Measurements from ENCODE around the gene SNX32. TPM values are rescaled to one million over a fixed set of nuclear protein-coding genes. Genes with fewer than 3 reads are reported as not detected.

The SNX32 gene
- total RNA-seq (ENCODE audit: low replicate concordance) = 1.1 and 4.3 TPM in 2 replicates

GRCh38 chr11:65833297-65834030 is at the start of gene SNX32:
SNX32 (plus strand) TSS chr11:65833963; CDS start chr11:65834066, 103 bp downstream.

GRCh38 chr11:65786786-65787636 is 46.8 kb upstream of the SNX32 start, which contains the start of gene OVOL1:
OVOL1 (plus strand) TSS chr11:65787063; CDS start chr11:65787374, 311 bp downstream.

GRCh38 chr11:65857853-65858680 is 24.3 kb downstream of the SNX32 start, which contains the start of gene CFL1:
CFL1 (minus strand) TSS chr11:65858180; CDS start chr11:65858099, 81 bp downstream.

GRCh38 chr11:65860278-65861164 is 26.8 kb downstream of the SNX32 start, which contains the start of gene MUS81:
MUS81 (plus strand) TSS chr11:65860433; CDS start chr11:65860754, 321 bp downstream.

GRCh38 chr11:65872586-65873317 is 39.0 kb downstream of the SNX32 start, which contains the start of gene EFEMP2:
EFEMP2 (minus strand) TSS chr11:65872800; CDS start chr11:65872354, 446 bp downstream.

GRCh38 chr11:65879617-65880016 is 45.9 kb downstream of the SNX32 start, which contains the start of gene CTSW:
CTSW (plus strand) TSS chr11:65879837; CDS start chr11:65879855, 18 bp downstream.

GRCh38 chr11:65888163-65888814 is 54.5 kb downstream of the SNX32 start, which contains the start of gene FIBP:
FIBP (minus strand) TSS chr11:65888471; CDS start chr11:65888418, 53 bp downstream.

GRCh38 chr11:65890324-65891218 is 56.8 kb downstream of the SNX32 start, which contains the start of gene CCDC85B:
CCDC85B (plus strand) TSS chr11:65890673; CDS start chr11:65890784, 111 bp downstream.

GRCh38 chr11:65900125-65900898 is 66.5 kb downstream of the SNX32 start, which contains the start of gene FOSL1:
FOSL1 (minus strand) TSS chr11:65900388; CDS start chr11:65900339, 49 bp downstream.

Other genes with a start within 250 kb of the SNX32 start
- 0.23 TPM in 1 of 2 replicates, not detected in the other for gene KCNK7, start 238.2 kb upstream of the SNX32 start, total RNA-seq (ENCODE audit: low replicate concordance)
- 19.1 and 20.2 TPM in 2 replicates for gene MAP3K11, start 219.7 kb upstream of the SNX32 start, total RNA-seq (ENCODE audit: low replicate concordance)
- 10.4 and 10.5 TPM in 2 replicates for gene PCNX3, start 218.2 kb upstream of the SNX32 start, total RNA-seq (ENCODE audit: low replicate concordance)
- gene SIPA1, start 195.9 kb upstream of the SNX32 start, total RNA-seq (ENCODE audit: low replicate concordance) = 10.2 and 14.0 TPM in 2 replicates
- 12.9 and 17.1 TPM in 2 replicates for gene RELA, start 171.0 kb upstream of the SNX32 start, total RNA-seq (ENCODE audit: low replicate concordance)
- gene KAT5, start 121.7 kb upstream of the SNX32 start, total RNA-seq (ENCODE audit: low replicate concordance) = 42.8 and 57.1 TPM in 2 replicates
- 37.2 and 40.5 TPM in 2 replicates for gene RNASEH2C, start 113.2 kb upstream of the SNX32 start, total RNA-seq (ENCODE audit: low replicate concordance)
- gene AP5B1, start 53.0 kb upstream of the SNX32 start, total RNA-seq (ENCODE audit: low replicate concordance) = 1.9 and 4.4 TPM in 2 replicates
- gene OVOL1, start 46.9 kb upstream of the SNX32 start, total RNA-seq (ENCODE audit: low replicate concordance) = not detected in 2 replicates
- gene CFL1, start 24.2 kb downstream of the SNX32 start, total RNA-seq (ENCODE audit: low replicate concordance) = 1,218 and 1,682 TPM in 2 replicates
- 24.6 and 40.7 TPM in 2 replicates for gene MUS81, start 26.5 kb downstream of the SNX32 start, total RNA-seq (ENCODE audit: low replicate concordance)
- gene EFEMP2, start 38.8 kb downstream of the SNX32 start, total RNA-seq (ENCODE audit: low replicate concordance) = 81.4 and 103 TPM in 2 replicates
- gene CTSW, start 45.9 kb downstream of the SNX32 start, total RNA-seq (ENCODE audit: low replicate concordance) = not detected in 2 replicates
- gene FIBP, start 54.5 kb downstream of the SNX32 start, total RNA-seq (ENCODE audit: low replicate concordance) = 206 and 226 TPM in 2 replicates
- gene CCDC85B, start 56.7 kb downstream of the SNX32 start, total RNA-seq (ENCODE audit: low replicate concordance) = 28.1 and 51.0 TPM in 2 replicates
- gene FOSL1, start 66.4 kb downstream of the SNX32 start, total RNA-seq (ENCODE audit: low replicate concordance) = 0.94 and 5.3 TPM in 2 replicates
- gene C11orf68, start 85.1 kb downstream of the SNX32 start, total RNA-seq (ENCODE audit: low replicate concordance) = 14.7 and 15.8 TPM in 2 replicates
- gene DRAP1, start 85.5 kb downstream of the SNX32 start, total RNA-seq (ENCODE audit: low replicate concordance) = 156 and 329 TPM in 2 replicates
- gene TSGA10IP, start 111.5 kb downstream of the SNX32 start, total RNA-seq (ENCODE audit: low replicate concordance) = not detected in 2 replicates
- gene SART1, start 127.8 kb downstream of the SNX32 start, total RNA-seq (ENCODE audit: low replicate concordance) = 59.2 and 75.6 TPM in 2 replicates
- 30.3 and 32.8 TPM in 2 replicates for gene EIF1AD, start 168.2 kb downstream of the SNX32 start, total RNA-seq (ENCODE audit: low replicate concordance)
- gene BANF1, start 168.5 kb downstream of the SNX32 start, total RNA-seq (ENCODE audit: low replicate concordance) = 9.2 and 26.8 TPM in 2 replicates
- gene CST6, start 178.0 kb downstream of the SNX32 start, total RNA-seq (ENCODE audit: low replicate concordance) = 2.3 and 2.8 TPM in 2 replicates
- 0.68 TPM in 1 of 2 replicates, not detected in the other for gene CATSPER1, start 192.5 kb downstream of the SNX32 start, total RNA-seq (ENCODE audit: low replicate concordance)
- gene GAL3ST3, start 215.2 kb downstream of the SNX32 start, total RNA-seq (ENCODE audit: low replicate concordance) = 0.38 TPM in 1 of 2 replicates, not detected in the other
- gene SF3B2, start 218.4 kb downstream of the SNX32 start, total RNA-seq (ENCODE audit: low replicate concordance) = 71.4 and 114 TPM in 2 replicates
- gene PACS1, start 236.3 kb downstream of the SNX32 start, total RNA-seq (ENCODE audit: low replicate concordance) = 53.6 and 59.8 TPM in 2 replicates

Measured in smooth muscle cell of the coronary artery (primary cell).